GM23338 (cell line): ENCODE data around the gene JAZF1. TPM values are rescaled to one million over a fixed set of nuclear protein-coding genes. Genes with fewer than 3 reads are reported as not detected.
A peak's percentile ranks its signal among the peaks of the same experiment; 100 is the strongest.

Source experiments
- ATAC-seq: fragments of 200-7000 bp; cut with Tn5 transposase; 3 replicates; pipeline ENCODE4 v1.9.1; 2020
- DNase-seq: peaks from one replicate; pipeline ENCODE4 v3.0.0-alpha.2; 2015; ENCODE audit warnings: low spot score
- H2AFZ ChIP-seq: fragments of 200-600 bp; sonication (generic); 2 replicates; pipeline ENCODE4 v1.8.0; 2016; ENCODE audit warnings: antibody characterized with exemption, mild to moderate bottlenecking, moderate library complexity
- H3F3A ChIP-seq: fragments of 200-600 bp; sonication (generic); replicated peaks from 2 replicates; pipeline ENCODE4 v1.8.0; 2017; ENCODE audit warnings: antibody characterized with exemption, mixed run types, low read depth
- H3K27ac ChIP-seq: fragments of 200-600 bp; sonication (generic); 2 replicates; pipeline ENCODE4 v1.6.1; 2016; ENCODE audit warnings: low read depth
- H3K27me3 ChIP-seq: fragments of 200-600 bp; sonication (generic); 2 replicates; pipeline ENCODE4 v1.8.0; 2016; ENCODE audit warnings: mild to moderate bottlenecking, mixed run types, moderate library complexity; ENCODE audit not compliant: insufficient read depth
- H3K36me3 ChIP-seq: fragments of 200-600 bp; sonication (generic); 2 replicates; pipeline ENCODE4 v1.8.0; 2016; ENCODE audit warnings: mild to moderate bottlenecking; ENCODE audit not compliant: insufficient read depth
- H3K4me1 ChIP-seq: fragments of 200-600 bp; sonication (generic); 2 replicates; pipeline ENCODE4 v1.8.0; 2016; ENCODE audit warnings: mild to moderate bottlenecking, moderate library complexity; ENCODE audit not compliant: insufficient read depth
- H3K4me2 ChIP-seq: fragments of 200-600 bp; sonication (generic); 2 replicates; pipeline ENCODE4 v1.7.1; 2017; ENCODE audit warnings: mixed run types
- H3K4me3 ChIP-seq: fragments of 200-600 bp; sonication (generic); 2 replicates; pipeline ENCODE4 v1.6.1; 2016; ENCODE audit warnings: mixed run types
- H3K79me2 ChIP-seq: fragments of 200-600 bp; sonication (generic); replicated peaks from 2 replicates; pipeline ENCODE4 v1.8.0; 2017; ENCODE audit warnings: mild to moderate bottlenecking; ENCODE audit not compliant: insufficient read depth
- H3K9me2 ChIP-seq: fragments of 200-600 bp; sonication (generic); 2 replicates; pipeline ENCODE4 v1.8.0; 2017; ENCODE audit not compliant: insufficient read depth
- H4K20me1 ChIP-seq: fragments of 200-600 bp; sonication (generic); replicated peaks from 2 replicates; pipeline ENCODE4 v1.8.0; 2017; ENCODE audit warnings: mild to moderate bottlenecking; ENCODE audit not compliant: insufficient read depth
- H3K27ac Mint-ChIP-seq: 2 replicates; pipeline ENCODE4 v1.8.0; 2020; ENCODE audit warnings: inconsistent platforms, mild to moderate bottlenecking, moderate library complexity, mixed read lengths
- H3K27me3 Mint-ChIP-seq: 3 replicates; pipeline ENCODE4 v1.8.0; 2022; ENCODE audit warnings: low read depth, mild to moderate bottlenecking, moderate library complexity, mixed read lengths, inconsistent platforms; ENCODE audit not compliant: insufficient read depth, poor library complexity
- H3K36me3 Mint-ChIP-seq: 3 replicates; pipeline ENCODE4 v1.8.0; 2021; ENCODE audit warnings: low read depth, mild to moderate bottlenecking, inconsistent platforms, moderate library complexity, mixed read lengths
- H3K4me1 Mint-ChIP-seq: 3 replicates; pipeline ENCODE4 v1.8.0; 2020; ENCODE audit warnings: mild to moderate bottlenecking, inconsistent platforms, mixed read lengths
- H3K4me3 Mint-ChIP-seq: 3 replicates; pipeline ENCODE4 v1.8.0; 2021; ENCODE audit warnings: moderate library complexity, mild to moderate bottlenecking, inconsistent platforms, mixed read lengths
- H3K9me3 Mint-ChIP-seq: 3 replicates; pipeline ENCODE4 v1.8.0; 2020; ENCODE audit warnings: moderate library complexity, mild to moderate bottlenecking, inconsistent platforms, mixed read lengths
- CREB1 ChIP-seq: fragments of 250-450 bp; sonication (Bioruptor Pico); IDR thresholded peaks from 2 replicates; pipeline ENCODE4 v1.5.0; 2020; ENCODE audit warnings: low read depth, mild to moderate bottlenecking, moderate library complexity
- EZH2 ChIP-seq: fragments of 200-600 bp; sonication (generic); IDR thresholded peaks from one replicate; pipeline ENCODE4 v1.8.0; 2017; ENCODE audit warnings: antibody characterized with exemption, mild to moderate bottlenecking, low read depth; ENCODE audit not compliant: unreplicated experiment
- EZH2phosphoT487 ChIP-seq: fragments of 200-600 bp; sonication (generic); IDR thresholded peaks from one replicate; pipeline ENCODE4 v1.8.1; 2018; ENCODE audit warnings: antibody characterized with exemption; ENCODE audit not compliant: unreplicated experiment
- NANOG ChIP-seq: IDR thresholded peaks from 2 replicates; pipeline ENCODE4 v1.6.1; 2016; ENCODE audit warnings: antibody characterized with exemption, borderline replicate concordance
- POLR2AphosphoS5 ChIP-seq: IDR thresholded peaks from 2 replicates; pipeline ENCODE4 v1.6.1; 2016; ENCODE audit warnings: antibody characterized with exemption, low read depth
- REST ChIP-seq: IDR thresholded peaks from one replicate; pipeline ENCODE4 v1.6.1; 2018; ENCODE audit warnings: antibody characterized with exemption; ENCODE audit not compliant: unreplicated experiment
- STAT1 ChIP-seq: IDR thresholded peaks from one replicate; pipeline ENCODE4 v1.6.1; 2016; ENCODE audit warnings: antibody characterized with exemption; ENCODE audit not compliant: unreplicated experiment
- ZNF114 ChIP-seq: fragments of 250-450 bp; sonication (Bioruptor Pico); IDR thresholded peaks from 2 replicates; pipeline ENCODE4 v1.5.0; 2020; ENCODE audit warnings: mild to moderate bottlenecking, moderate library complexity
- ZNF462 ChIP-seq: fragments of 250-450 bp; sonication (Bioruptor Pico); IDR thresholded peaks from 2 replicates; pipeline ENCODE4 v1.5.0; 2020; ENCODE audit warnings: mild to moderate bottlenecking, moderate library complexity
- polyA plus RNA-seq: library from polyadenylated mRNA; unstranded; fragments of >200 nt; fragmentation: Nextera tagmentation; extraction: Ambion mirVana; gene quantifications from 2 replicates; pipeline ENCODE4 v1.2.1, GENCODE V29; 2016
- total RNA-seq: library from RNA; depleted of rRNA; stranded (reverse); fragments of >200 nt; shearing (Covaris generic); gene quantifications from 2 replicates; pipeline ENCODE4 v1.2.3, GENCODE V29; 2014
- TF ChIP-seq, protein P1 (sequence below): IDR thresholded peaks from 2 replicates; pipeline ENCODE4 v1.6.1; 2016; ENCODE audit warnings: antibody characterized with exemption

JAZF1 gene
- total and polyA plus RNA-seq, 2 experiments from 2014 or later, result 12.2 to 22.2 TPM

GRCh38 chr7:28065308-28065707 is 115.3 kb downstream of the JAZF1 start:
- H3K4me2 ChIP-seq, result no peak overlapping the region
- no peak overlapping the region for H3K4me3 ChIP-seq
- H3K36me3 ChIP-seq, result no peaks in the 10 kb centered on the region
- TF ChIP-seq EZH2, result no peak
- no peak for TF ChIP-seq EZH2phosphoT487
- no peak for TF ChIP-seq STAT1
- TF ChIP-seq CREB1 (CRISPR knock-in tag), result no peak
- no peak for TF ChIP-seq ZNF114
- TF ChIP-seq ZNF462, result no peak
- no peak for TF ChIP-seq POLR2AphosphoS5
- TF ChIP-seq NANOG, result no peak
- TF ChIP-seq, protein P1, sequence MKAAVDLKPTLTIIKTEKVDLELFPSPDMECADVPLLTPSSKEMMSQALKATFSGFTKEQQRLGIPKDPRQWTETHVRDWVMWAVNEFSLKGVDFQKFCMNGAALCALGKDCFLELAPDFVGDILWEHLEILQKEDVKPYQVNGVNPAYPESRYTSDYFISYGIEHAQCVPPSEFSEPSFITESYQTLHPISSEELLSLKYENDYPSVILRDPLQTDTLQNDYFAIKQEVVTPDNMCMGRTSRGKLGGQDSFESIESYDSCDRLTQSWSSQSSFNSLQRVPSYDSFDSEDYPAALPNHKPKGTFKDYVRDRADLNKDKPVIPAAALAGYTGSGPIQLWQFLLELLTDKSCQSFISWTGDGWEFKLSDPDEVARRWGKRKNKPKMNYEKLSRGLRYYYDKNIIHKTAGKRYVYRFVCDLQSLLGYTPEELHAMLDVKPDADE, result no peak
- TF ChIP-seq REST, result no peak
- no peaks in the 10 kb centered on the region for H3K27me3 ChIP-seq
- H3K27me3 Mint-ChIP-seq, result no peaks in the 10 kb centered on the region
- no peak overlapping the region for H3K4me3 Mint-ChIP-seq
- DNase-seq, result no peak
- H3K27ac Mint-ChIP-seq, result peak overlapping the region; percentile 22; the same call in 1 of the 2 replicates
- H3F3A ChIP-seq, result no peaks in the 10 kb centered on the region
- no peaks in the 10 kb centered on the region for H3K36me3 Mint-ChIP-seq
- H3K79me2 ChIP-seq, result peaks cover 8% of the 10 kb centered on the region
- peak overlapping the region; percentile 68 for H3K27ac ChIP-seq
- peaks cover 36% of the 10 kb centered on the region for H3K4me1 Mint-ChIP-seq
- no peaks in the 10 kb centered on the region; the same call in 1 of the 2 replicates for H4K20me1 ChIP-seq
- H3K4me1 ChIP-seq, result peaks cover 37% of the 10 kb centered on the region
- no peaks in the 10 kb centered on the region for H3K9me3 Mint-ChIP-seq
- no peak for ATAC-seq
- no peak overlapping the region for H2AFZ ChIP-seq
- no peaks in the 10 kb centered on the region for H3K9me2 ChIP-seq
